ENCODE results near the gene KCTD16. TPM values are rescaled to one million over a fixed set of nuclear protein-coding genes. Genes with fewer than 3 reads are reported as not detected.

Gene KCTD16
- total and polyA plus RNA-seq, 8 donors, result 0.57 to 6.6 (median 3.2) TPM

GRCh38 chr5:144206141-144206540 is 35.5 kb downstream of the KCTD16 start:
- peak overlapping the region in 2 of 4 donors; percentile 54 to 57 for H3K4me3 ChIP-seq
- peaks cover 0 to 12% (median 0%) of the 10 kb centered on the region in 3 donors for H3K4me1 ChIP-seq
- no peaks in the 10 kb centered on the region for H3K36me3 ChIP-seq
- 10 to 20% methylated on average over 2 of the region's 2 CpGs for WGBS, 2 donors
- H3K27me3 ChIP-seq, result no peaks in the 10 kb centered on the region
- intact Hi-C loops (cut with DNase I), result no loop called here
- H3K9me3 ChIP-seq, result no peaks in the 10 kb centered on the region
- peak overlapping the region in 1 of 4 donors; percentile 6 for H3K27ac ChIP-seq
- ATAC-seq (no peak), DNase-seq (no peak), FAIRE-seq (no peak)
- TF ChIP-seq CTCF (IDR thresholded peaks at IDR 0.05), result no peak

GRCh38 chr5:144207875-144208444 is 37.3 kb downstream of the KCTD16 start:
- FAIRE-seq (no peak), ATAC-seq (peak in 2 of 4 donors; percentile 6 to 34), DNase-seq (no peak)
- intact Hi-C loops (cut with DNase I), result no loop called here
- Histone ChIP-seq H3K9me3 (no peaks in the 10 kb centered on the region), H3K36me3 (no peaks in the 10 kb centered on the region), H3K27me3 (no peaks in the 10 kb centered on the region), H3K27ac (peak overlapping the region in 2 of 4 donors; percentile 1 to 41), H3K4me3 (peak overlapping the region in 3 of 4 donors; percentile 6 to 57 (median 54)), H3K4me1 (peaks cover 0 to 12% (median 0%) of the 10 kb centered on the region in 3 donors)
- TF ChIP-seq CTCF (IDR thresholded peaks at IDR 0.05), result no peak

- no peak for TF ChIP-seq CTCF (IDR thresholded peaks at IDR 0.05)
- Histone ChIP-seq H3K27me3 (no peaks in the 10 kb centered on the region), H3K9me3 (no peaks in the 10 kb centered on the region), H3K36me3 (no peaks in the 10 kb centered on the region), H3K4me3 (peak overlapping the region in 2 of 4 donors; percentile 54 to 57), H3K27ac (no peak overlapping the region), H3K4me1 (peaks cover 0 to 12% (median 0%) of the 10 kb centered on the region in 3 donors)
- 41 to 51% methylated on average over 4 of the region's 4 CpGs for WGBS, 2 donors
- DNase-seq (no peak), FAIRE-seq (no peak), ATAC-seq (no peak)
- intact Hi-C loops (cut with DNase I), result no loop called here
Measured at GRCh38 chr5:144209361-144209760, 38.7 kb downstream of the KCTD16 start.

GRCh38 chr5:144210655-144211054 is 40.0 kb downstream of the KCTD16 start:
- Histone ChIP-seq H3K9me3 (no peaks in the 10 kb centered on the region), H3K36me3 (no peaks in the 10 kb centered on the region), H3K27me3 (no peaks in the 10 kb centered on the region), H3K27ac (no peak overlapping the region), H3K4me1 (peaks cover 0 to 12% (median 0%) of the 10 kb centered on the region in 3 donors), H3K4me3 (no peak overlapping the region)
- FAIRE-seq, result no peak
- intact Hi-C loops (cut with DNase I), result no loop called here
- TF ChIP-seq CTCF (IDR thresholded peaks at IDR 0.05), result no peak
- no peak for DNase-seq
- 56 to 72% methylated on average over 1 of the region's 1 CpG for WGBS, 2 donors
- ATAC-seq, result no peak

- 71 to 74% methylated on average over 3 of the region's 3 CpGs for WGBS, 2 donors
- intact Hi-C loops (cut with DNase I), result no loop called here
- TF ChIP-seq CTCF (IDR thresholded peaks at IDR 0.05), result no peak
- Histone ChIP-seq H3K9me3 (no peaks in the 10 kb centered on the region), H3K27ac (no peak overlapping the region), H3K4me3 (no peak overlapping the region), H3K4me1 (peaks cover 0 to 15% (median 7%) of the 10 kb centered on the region in 3 donors), H3K27me3 (no peaks in the 10 kb centered on the region), H3K36me3 (no peaks in the 10 kb centered on the region)
- FAIRE-seq (no peak), ATAC-seq (no peak), DNase-seq (no peak)
Measured at GRCh38 chr5:144219869-144220268, 49.2 kb downstream of the KCTD16 start.
